Ascending aorta (tissue), 2 donors: ENCODE measurements around the gene DOCK9. TPM values are rescaled to one million over a fixed set of nuclear protein-coding genes. Genes with fewer than 3 reads are reported as not detected.

Source experiments
- DNase-seq, 2 donors: peaks; one replicate each; pipeline ENCODE4 v3.0.0-alpha.2; 2019; ENCODE audit warnings: low spot score in 2 of 2
- H3K27ac ChIP-seq, 2 donors: fragments of 200-600 bp; sonication (generic); one replicate each; pipeline ENCODE4 v1.5.1; 2016 to 2017; ENCODE audit warnings: mild to moderate bottlenecking in 1 of 2
- H3K27me3 ChIP-seq: fragments of 200-600 bp; sonication (generic); one replicate; pipeline ENCODE4 v1.5.1; 2017
- H3K36me3 ChIP-seq, 2 donors: fragments of 200-600 bp; sonication (generic); one replicate each; pipeline ENCODE4 v1.5.1; 2016
- H3K4me1 ChIP-seq, 2 donors: fragments of 200-600 bp; sonication (generic); one replicate each; pipeline ENCODE4 v1.5.1; 2016 to 2017; ENCODE audit warnings: mild to moderate bottlenecking in 1 of 2
- H3K4me3 ChIP-seq, 2 donors: fragments of 200-600 bp; sonication (generic); one replicate each; pipeline ENCODE4 v1.5.1; 2016 to 2017; ENCODE audit warnings: mild to moderate bottlenecking in 1 of 2
- H3K9me3 ChIP-seq, 2 donors: fragments of 200-600 bp; sonication (generic); one replicate each; pipeline ENCODE4 v1.5.1; 2016
- intact Hi-C: fragments of 100-400 bp; cut with DNase I; formaldehyde crosslinking; loops from one replicate; pipeline ENCODE4 v1.15.1; 2023
- total RNA-seq: library from RNA; depleted of rRNA; stranded (reverse); fragments of >200 nt; gene quantifications from one replicate; pipeline ENCODE4 v1.1.0, GENCODE V29; 2016
- TF ChIP-seq, protein P1 (sequence below), 3 experiments: fragments of 200-600 bp in 2 of 3; fragments of 450-650 bp in 1 of 3; sonication (generic) in 2 of 3; IDR thresholded peaks; one replicate each; pipeline ENCODE4 v1.5.1; 2016 to 2019; ENCODE audit warnings: antibody characterized with exemption in 3 of 3, mild to moderate bottlenecking in 1 of 3, moderate library complexity in 1 of 3

The DOCK9 gene, protein sequence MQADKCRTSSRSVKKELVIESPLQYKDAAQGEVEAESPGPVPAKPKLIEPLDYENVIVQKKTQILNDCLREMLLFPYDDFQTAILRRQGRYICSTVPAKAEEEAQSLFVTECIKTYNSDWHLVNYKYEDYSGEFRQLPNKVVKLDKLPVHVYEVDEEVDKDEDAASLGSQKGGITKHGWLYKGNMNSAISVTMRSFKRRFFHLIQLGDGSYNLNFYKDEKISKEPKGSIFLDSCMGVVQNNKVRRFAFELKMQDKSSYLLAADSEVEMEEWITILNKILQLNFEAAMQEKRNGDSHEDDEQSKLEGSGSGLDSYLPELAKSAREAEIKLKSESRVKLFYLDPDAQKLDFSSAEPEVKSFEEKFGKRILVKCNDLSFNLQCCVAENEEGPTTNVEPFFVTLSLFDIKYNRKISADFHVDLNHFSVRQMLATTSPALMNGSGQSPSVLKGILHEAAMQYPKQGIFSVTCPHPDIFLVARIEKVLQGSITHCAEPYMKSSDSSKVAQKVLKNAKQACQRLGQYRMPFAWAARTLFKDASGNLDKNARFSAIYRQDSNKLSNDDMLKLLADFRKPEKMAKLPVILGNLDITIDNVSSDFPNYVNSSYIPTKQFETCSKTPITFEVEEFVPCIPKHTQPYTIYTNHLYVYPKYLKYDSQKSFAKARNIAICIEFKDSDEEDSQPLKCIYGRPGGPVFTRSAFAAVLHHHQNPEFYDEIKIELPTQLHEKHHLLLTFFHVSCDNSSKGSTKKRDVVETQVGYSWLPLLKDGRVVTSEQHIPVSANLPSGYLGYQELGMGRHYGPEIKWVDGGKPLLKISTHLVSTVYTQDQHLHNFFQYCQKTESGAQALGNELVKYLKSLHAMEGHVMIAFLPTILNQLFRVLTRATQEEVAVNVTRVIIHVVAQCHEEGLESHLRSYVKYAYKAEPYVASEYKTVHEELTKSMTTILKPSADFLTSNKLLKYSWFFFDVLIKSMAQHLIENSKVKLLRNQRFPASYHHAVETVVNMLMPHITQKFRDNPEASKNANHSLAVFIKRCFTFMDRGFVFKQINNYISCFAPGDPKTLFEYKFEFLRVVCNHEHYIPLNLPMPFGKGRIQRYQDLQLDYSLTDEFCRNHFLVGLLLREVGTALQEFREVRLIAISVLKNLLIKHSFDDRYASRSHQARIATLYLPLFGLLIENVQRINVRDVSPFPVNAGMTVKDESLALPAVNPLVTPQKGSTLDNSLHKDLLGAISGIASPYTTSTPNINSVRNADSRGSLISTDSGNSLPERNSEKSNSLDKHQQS (N-terminal part only)
- 88.2 TPM for total RNA-seq

DNA sequence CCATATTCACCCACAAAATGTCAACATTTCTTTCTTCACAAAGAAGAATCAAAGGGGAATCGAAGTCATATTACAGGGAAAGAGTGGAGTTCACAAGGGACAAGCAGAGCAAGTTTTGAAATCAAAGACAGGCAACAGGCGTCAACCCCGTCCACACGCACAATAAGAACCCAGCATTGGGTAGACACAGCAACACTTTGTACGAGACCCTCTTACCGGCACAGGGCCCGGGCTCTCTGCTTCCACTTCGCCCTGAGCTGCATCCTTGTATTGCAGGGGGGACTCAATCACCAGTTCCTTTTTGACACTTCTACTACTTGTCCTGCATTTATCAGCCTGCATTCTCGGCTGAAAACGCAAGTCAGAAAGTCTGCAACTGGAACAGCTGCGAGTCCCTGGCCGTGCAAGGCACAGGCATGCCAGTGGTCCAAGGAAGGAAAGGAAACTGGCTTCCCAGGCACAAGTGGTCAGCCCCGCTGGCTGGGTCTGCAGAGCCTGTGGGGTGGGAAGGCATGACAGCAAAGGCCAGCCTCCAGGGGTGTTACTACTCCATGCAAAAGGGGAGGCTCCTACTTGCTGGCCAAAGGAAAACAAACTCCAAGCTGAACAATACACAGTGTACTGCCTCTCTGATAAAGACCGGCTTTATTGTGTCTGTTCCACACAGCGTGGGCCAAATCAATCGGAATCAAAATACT is at the start of gene DOCK9:
DOCK9 (minus strand) TSS at position 497 of the 698 bp plus-strand sequence; CDS start at position 342, 155 bp downstream.
- H3K36me3 ChIP-seq = no peaks in the 10 kb centered on the region
- peaks cover 0 to 6% of the 10 kb centered on the region in 2 donors for H3K4me1 ChIP-seq
- DNase-seq = peak in 1 of 2 donors; percentile 72
- H3K27ac ChIP-seq = peak within 1 kb of the TSS in 1 of 2 donors; percentile 30
- TF ChIP-seq, protein P1, sequence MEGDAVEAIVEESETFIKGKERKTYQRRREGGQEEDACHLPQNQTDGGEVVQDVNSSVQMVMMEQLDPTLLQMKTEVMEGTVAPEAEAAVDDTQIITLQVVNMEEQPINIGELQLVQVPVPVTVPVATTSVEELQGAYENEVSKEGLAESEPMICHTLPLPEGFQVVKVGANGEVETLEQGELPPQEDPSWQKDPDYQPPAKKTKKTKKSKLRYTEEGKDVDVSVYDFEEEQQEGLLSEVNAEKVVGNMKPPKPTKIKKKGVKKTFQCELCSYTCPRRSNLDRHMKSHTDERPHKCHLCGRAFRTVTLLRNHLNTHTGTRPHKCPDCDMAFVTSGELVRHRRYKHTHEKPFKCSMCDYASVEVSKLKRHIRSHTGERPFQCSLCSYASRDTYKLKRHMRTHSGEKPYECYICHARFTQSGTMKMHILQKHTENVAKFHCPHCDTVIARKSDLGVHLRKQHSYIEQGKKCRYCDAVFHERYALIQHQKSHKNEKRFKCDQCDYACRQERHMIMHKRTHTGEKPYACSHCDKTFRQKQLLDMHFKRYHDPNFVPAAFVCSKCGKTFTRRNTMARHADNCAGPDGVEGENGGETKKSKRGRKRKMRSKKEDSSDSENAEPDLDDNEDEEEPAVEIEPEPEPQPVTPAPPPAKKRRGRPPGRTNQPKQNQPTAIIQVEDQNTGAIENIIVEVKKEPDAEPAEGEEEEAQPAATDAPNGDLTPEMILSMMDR (IDR thresholded peaks at IDR 0.05) = no peak
- H3K4me3 ChIP-seq = peak within 1 kb of the TSS; percentile 42 to 51
- intact Hi-C loops = no loop called here
- no peaks in the 10 kb centered on the region for H3K9me3 ChIP-seq
- H3K27me3 ChIP-seq = no peaks in the 10 kb centered on the region

DNA sequence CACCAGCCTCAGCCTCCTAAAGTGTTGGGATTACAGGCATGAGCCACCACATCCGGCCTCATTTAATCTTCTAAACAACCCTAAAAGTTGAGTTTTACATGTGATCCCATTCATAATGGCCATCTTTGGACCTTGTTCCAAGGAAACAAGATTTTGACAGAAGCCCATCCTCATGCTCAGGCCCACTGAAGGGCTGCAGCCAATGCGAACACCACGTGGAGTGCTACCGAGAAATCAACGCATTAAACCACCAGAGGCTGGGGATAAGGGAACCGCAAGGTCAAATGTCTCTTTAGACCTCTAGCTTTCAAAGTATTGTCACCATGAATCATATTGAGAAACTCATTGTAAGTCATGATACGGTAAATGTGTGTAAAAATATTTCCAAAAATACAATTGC is 49.4 kb upstream of the DOCK9 start:
- intact Hi-C loops = no loop called here
- no peaks in the 10 kb centered on the region for H3K27me3 ChIP-seq
- TF ChIP-seq, protein P1 (IDR thresholded peaks at IDR 0.05) = no peak

DNA sequence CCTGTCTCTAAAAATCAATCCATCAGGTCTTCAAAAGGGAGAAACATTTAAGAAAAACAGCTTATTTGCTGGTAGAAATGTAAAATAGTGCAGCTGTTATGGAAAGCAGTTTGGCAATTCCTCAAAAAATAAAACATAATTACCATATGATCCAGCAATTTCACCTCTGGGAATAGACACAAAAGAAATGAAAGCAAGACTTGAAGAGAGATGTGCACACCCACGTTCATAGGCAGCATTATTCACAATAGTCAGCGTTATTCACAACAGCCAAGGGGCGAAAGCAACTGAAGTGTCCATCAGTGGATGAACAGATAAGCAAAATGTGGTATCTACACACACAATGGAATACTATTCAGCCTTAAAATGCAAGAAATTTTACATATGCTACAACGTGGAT is 45.1 kb upstream of the DOCK9 start:
- Histone ChIP-seq H3K9me3 (no peaks in the 10 kb centered on the region), H3K36me3 (no peaks in the 10 kb centered on the region), H3K4me3 (no peak overlapping the region), H3K4me1 (no peaks in the 10 kb centered on the region), H3K27me3 (no peaks in the 10 kb centered on the region), H3K27ac (no peak overlapping the region)
- intact Hi-C loops = no loop called here
- TF ChIP-seq, protein P1 (IDR thresholded peaks at IDR 0.05) = no peak
- no peak for DNase-seq

More for the DNA sequence above, 49.4 kb upstream of the DOCK9 start:
- no peaks in the 10 kb centered on the region for H3K4me1 ChIP-seq
- no peak for DNase-seq
- H3K36me3 ChIP-seq = no peaks in the 10 kb centered on the region
- no peaks in the 10 kb centered on the region for H3K9me3 ChIP-seq
- H3K27ac ChIP-seq = no peak overlapping the region
- no peak overlapping the region for H3K4me3 ChIP-seq

GRCh38 chr13:99018418-99019180 is 40.7 kb upstream of the DOCK9 start:
- H3K27ac ChIP-seq = no peak overlapping the region
- no peak for DNase-seq
- H3K4me3 ChIP-seq = no peak overlapping the region
- intact Hi-C loops = no loop called here
- TF ChIP-seq, protein P1 (IDR thresholded peaks at IDR 0.05) = no peak
- H3K36me3 ChIP-seq = no peaks in the 10 kb centered on the region
- H3K27me3 ChIP-seq = no peaks in the 10 kb centered on the region
- no peaks in the 10 kb centered on the region for H3K4me1 ChIP-seq
- no peaks in the 10 kb centered on the region for H3K9me3 ChIP-seq
